ENCODE data around the gene PLEKHM3. TPM values are rescaled to one million over a fixed set of nuclear protein-coding genes. Genes with fewer than 3 reads are reported as not detected.
"Not testable (repeated sequence)": the region's sequence is repeated elsewhere in the genome, so short reads cannot be mapped to it uniquely, and the experiment has no call there.

Gene PLEKHM3
- total RNA-seq, 1 donor from 2014 or later: 7.2 TPM

DNA sequence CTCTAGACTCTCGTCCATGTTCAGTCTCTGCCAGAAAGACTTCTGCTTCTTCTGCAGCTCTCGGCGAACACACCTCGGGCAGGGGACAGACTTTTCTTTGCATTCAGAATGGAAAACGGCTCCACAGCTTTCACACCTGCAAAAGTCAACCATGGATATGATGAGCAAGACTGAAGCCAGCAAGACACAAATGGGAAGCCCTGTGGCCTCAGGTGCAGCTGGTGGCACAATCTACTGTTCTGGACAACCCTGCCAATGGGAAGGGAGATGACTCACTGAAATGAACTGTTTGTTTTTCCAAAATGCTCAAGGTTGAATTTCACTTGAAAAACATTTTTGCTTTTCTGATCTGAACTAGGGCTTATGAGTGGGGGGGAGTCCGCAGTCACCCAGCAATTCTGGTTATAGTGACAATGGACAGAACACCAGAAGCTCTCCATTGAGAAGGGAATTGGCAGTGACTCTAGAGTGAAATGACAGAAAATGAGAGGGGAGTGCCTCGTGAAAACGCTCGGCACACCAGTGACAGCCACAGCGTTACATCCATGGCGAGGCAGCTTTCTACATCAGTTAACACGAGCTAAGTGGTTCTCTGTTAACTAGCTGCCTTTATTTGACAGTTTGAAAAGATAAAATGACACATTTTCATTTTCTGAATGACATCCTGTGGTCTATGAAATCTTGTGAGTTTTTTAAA, 196.8 kb downstream of the PLEKHM3 start:
- peak; percentile 55 to 71 for DNase-seq (ENCODE audit: low read depth in 2 of 2)

DNA sequence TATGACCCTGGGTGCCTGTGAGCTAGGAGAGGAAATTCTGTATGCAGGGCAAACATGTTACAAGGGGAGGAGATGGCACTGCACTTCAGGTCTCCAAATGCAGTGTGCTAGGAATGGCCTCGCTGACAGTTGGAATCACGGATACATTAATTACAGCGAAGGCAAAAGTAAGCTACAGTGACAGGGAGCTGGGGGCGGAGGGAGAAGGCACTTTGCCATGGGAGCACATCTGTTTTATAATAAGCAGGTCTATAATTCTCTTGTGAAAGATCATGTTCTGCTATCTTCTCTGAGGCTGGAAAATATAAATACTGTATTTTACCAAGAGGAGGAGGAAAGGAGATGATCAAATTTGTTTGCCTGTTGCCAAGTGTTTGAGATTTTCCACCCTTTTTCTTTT, 199.3 kb downstream of the PLEKHM3 start:
- no peak for DNase-seq (ENCODE audit: low read depth in 2 of 2)

DNA sequence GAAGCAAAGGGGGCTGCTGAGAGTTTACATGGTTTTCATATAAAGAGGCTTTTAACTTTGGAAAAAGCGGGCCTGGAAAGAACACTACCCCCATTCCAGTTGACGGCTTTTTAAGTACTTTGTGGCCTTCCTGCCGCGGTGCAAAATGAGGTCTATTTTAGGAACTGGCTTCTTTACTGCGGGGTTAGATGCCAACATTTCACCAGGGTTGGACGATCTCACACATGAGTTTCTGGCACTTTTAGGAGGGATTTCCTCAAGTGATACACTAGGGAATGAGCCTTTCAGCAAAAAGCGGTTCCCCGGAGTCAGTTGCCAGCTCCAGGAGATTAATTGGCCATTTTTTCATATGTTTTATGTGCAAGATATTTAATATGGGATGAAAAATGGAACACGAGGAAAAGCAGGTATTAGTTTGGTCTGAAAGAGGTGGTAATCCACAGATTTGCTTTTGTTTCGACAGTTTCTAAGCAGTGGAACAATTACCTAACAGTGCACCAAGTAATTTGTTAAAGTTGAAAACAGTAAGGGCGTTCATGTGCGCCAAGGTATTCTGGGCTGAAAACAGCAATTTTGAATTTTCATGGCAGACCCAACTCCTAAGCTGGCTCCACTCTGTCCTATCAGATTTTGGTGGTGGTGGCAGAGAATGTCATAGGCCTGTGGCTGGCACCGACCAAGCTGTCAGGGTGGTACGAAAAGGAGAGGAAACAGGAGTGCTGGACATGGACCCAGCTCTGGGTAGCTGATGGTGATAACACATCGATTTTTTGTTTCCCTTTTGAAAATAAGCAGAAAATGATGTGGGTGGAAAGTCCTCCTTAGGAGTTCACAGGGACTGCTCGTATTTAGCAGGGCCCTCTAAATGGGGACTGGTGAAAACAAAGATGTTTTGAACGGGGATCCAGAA, 200.0 kb downstream of the PLEKHM3 start:
- DNase-seq (ENCODE audit: low read depth in 2 of 2): no peak

DNA sequence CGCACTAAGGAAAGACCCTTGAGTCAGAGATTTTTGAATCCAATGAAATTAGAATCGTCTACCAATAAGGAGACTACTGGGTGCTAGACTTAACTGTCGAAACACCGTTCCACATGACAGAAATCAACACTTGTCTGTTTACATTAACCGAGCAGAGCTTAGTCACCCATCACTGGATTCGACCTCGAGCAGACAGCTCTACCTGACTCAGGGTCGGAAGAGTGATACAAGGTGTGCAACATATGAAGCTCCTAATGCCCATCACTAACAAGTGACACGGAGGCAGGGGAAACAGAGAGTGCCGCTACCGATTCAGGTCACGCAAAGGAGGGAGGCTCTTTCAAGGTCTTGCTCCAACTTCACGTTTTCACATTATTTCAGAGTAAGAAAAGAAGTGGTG, 201.5 kb downstream of the PLEKHM3 start:
- DNase-seq (ENCODE audit: low read depth in 2 of 2): no peak

DNA sequence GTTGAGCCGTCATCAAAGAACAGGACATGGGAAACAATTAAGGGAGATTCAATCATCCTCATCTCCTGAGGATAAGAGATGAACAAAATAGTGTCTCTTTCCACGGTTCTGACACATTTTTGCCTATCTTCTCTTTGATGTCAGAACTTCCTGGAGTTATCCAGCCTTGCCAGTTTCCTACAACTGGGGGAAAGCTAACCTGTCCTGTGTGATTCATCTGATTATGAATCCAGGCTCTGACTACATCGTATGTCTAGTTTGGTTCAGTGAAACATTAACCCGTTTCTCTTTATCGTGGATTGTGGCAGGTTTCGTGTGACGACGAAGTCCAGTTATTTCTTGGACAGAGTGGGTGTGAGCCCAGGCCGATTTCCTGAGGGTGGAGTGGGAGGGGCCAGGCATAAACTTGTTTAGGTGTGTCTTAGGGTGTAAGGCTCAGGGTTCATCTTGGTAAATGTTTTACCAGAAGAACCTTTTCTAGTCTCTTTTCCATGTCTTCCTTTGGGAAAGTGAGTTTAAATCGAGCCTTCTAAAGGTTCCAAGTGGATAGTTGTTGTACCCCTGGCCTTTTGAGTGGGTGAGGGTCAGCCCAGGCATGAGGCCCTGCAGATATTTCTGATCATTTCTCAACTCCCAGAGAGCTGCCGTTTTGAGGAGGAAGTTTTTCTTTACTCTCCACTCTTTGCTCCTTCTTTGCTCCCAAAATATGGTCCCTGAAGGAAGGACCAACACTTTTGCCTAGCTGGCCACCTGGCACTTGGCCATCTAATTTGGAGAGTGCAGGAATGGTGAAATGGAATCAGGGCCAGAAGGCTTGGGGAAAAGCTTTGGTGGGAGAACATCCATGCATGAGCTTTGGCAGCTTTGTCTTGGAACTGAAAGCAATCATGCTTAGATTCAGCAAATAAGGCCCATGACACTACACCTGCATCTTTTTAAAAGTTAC, 205.2 kb downstream of the PLEKHM3 start:
- peak; percentile 16 to 31 for DNase-seq (ENCODE audit: low read depth in 2 of 2)

DNA sequence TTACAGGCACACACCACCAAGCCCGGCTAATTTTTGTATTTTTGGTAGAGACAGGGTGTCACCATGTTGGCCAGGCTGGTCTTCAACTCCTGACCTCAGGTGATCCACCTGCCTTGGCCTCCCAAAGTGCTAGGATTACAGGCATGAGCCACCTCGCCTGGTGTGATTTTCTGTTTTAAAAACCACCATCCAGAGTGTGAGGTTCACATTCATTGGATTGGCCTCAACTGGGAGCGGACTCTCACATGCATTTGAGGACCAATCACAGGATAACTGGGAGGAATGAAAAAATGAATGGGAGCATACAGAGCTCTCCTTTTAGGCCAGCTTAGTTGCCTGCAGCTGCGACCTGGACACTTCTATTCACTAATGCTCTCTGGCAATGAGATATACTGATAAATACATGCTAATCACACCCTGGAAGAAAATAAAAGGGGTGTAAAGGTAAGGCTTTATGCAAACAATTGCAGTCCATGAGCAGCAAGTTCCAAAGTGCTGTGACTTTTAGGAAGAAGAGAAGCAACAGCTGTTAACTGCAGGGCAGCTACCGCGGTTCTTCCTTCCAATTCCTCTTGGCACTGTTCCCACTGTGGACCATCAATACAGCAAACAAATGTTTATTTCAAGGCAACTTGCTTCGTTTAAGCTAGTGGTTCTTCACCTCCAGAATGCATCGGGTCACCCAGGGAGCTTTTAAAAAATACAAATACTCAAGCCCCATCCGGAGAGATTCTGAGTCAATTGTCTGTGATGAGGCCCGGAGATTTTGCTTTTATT, 206.1 kb downstream of the PLEKHM3 start:
- DNase-seq (ENCODE audit: low read depth in 2 of 2): no peak

DNA sequence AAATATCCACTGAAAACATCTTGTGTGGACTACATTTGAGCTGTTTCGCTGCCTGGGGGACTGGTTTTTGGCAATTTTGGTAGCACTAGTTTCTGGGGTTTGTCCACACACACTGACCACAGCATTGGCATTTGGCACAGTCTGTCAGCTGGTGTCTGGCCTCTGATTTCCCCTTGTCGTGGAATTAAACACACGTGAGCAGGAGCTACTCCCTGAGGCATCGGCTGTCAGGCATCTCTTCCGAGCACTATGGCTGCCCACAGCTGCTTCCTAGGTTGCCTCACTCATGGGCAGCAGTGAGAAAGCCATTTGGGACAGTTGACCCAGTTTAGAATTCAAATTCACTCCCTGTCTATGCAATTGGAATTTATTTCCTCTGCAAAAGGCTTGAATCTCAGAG, 208.8 kb downstream of the PLEKHM3 start:
- DNase-seq (ENCODE audit: low read depth in 2 of 2): no peak

DNA sequence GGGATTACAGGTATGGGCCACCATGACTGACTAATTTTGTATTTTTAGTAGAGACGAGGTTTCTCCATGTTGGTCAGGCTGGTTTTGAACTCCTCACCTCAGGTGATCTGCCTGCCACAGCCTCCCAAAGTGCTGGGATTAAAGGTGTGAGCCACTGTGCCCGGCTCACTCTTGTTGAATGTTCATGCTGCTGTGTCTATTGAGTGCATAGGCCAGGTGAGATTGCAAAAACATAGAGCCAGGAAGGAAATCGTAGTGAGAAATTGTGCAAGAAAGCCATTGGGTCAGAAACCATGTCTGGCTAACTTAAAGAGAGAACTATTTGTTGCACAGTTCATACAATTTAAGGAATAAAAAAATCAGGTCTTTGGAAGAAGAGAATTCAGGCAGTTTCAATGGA, 210.1 kb downstream of the PLEKHM3 start:
- DNase-seq (ENCODE audit: low read depth in 2 of 2): peak in 1 of 2 donors; percentile 26

DNA sequence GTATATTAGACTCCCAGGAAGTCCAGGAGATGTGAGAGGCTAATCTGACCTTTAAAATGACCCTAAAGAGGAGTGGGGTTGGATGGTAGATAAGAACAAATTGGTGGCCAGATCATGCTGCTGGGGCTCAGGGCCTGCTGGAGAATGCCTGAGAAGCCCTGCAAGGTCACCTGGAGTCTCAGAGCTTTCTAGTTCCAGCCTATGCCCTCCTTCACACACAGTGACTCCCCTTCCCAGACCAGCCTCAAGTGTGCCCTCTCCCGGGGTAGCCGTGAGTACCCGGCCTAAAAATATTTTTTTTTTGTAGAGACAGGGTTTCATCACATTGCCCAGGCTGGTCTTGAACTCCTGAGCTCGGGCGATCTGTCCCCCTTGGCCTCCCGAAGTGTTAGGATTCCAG, 211.4 kb downstream of the PLEKHM3 start:
- no peak for DNase-seq (ENCODE audit: low read depth in 2 of 2)

DNA sequence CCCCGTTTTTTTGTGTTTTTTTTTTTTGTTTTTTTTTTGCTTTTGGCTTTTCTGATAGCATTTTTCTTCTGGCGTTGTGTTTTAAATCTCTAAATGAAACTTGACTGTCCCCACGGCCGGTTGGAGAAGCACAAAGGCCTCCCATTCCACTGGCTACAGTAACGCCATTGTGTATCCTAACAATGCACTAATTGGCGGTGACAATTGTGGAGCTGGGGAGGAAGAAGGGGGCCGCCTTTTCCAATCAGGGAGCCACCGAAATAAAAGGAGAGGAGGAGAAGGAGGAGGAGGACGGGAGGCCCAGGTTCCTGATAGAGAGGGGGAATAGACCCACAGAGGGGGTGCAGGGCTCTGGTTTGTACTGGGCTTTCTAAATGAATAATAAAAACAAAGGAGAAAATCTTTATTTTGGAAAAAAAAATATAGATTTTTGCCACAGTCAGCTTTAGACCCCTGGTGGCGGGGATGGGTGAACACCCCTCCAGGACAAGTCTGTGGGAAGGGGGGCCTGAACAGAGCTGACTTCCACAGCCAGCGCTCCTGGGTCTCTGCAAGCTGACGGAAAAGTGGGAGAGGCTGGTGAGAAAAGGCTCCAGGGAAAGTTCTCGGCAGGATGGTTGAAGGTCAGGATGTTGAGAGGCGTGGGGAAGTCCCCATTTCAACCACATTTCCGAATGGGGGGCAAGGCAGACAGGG, 212.0 kb downstream of the PLEKHM3 start:
- no peak for DNase-seq (ENCODE audit: low read depth in 2 of 2)

DNA sequence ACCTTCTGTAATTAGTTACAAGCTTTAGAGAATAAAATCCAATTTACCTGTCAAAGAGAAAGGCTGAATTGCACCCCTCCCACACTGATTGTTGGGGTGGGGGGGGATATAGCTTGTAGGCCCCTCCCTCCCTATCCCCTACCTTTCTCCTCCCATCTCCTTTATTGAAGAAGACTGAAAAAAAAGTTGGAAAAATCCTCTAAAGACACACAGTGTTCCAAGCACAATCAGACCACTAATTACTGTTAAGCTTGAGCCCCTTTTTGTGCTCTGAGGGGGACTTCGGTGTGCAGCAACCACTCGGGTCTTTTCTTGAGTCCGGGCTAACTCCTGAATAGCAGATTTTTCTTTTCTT, 212.6 kb downstream of the PLEKHM3 start:
- DNase-seq (ENCODE audit: low read depth in 2 of 2): no peak

DNA sequence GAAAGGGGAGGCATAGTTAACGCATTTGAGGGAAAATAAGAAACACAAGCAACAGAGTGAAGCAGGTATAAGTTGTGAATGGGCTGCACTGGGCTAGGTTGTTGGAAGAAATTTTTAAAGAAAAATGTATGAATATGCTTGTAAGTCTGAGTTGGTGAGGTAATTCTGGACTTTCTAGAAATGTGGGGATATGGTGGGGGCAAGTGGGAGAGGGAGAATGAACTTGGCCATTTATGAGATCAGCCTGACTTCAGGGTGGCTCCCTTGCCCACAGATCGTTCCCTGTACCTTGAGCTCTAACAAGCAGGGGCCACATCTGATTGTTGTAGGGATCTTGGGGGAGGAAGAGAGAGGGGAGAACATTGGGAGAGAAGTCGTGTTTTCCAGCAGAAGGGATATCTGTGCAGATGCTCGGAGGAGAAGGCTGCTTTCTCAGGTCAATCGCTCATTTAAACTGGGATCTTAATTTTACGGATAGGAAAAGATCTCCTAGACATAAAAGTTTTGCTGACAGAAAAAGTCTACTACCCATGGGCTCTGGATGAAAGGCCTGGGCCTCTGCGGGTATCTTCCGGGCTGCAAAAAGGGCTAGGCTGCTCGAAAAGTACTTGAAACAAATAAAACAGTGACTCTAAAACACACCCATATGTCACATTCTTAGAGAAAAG, 213.1 kb downstream of the PLEKHM3 start:
- DNase-seq (ENCODE audit: low read depth in 2 of 2): no peak

DNA sequence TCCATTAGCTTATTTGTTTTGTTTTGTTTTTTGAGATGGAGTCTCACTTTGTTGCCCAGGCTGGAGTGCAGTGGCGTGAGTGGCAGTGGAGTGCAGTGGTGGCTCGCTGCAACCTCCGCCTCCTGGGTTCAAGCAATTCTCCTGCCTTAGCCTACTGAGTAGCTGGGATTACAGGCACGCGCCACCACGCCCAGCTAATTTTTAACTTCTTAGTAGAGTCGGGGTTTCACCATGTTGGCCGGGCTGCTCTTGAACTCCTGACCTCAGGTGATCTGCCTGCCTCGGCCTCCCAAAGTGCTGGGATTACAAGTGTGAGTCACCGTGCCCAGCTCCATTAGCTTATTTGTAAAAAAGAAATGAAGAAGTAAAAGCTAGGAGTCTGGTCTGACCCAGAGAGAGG, 213.7 kb downstream of the PLEKHM3 start:
- not testable (repeated sequence) for DNase-seq (ENCODE audit: low read depth in 2 of 2)

DNA sequence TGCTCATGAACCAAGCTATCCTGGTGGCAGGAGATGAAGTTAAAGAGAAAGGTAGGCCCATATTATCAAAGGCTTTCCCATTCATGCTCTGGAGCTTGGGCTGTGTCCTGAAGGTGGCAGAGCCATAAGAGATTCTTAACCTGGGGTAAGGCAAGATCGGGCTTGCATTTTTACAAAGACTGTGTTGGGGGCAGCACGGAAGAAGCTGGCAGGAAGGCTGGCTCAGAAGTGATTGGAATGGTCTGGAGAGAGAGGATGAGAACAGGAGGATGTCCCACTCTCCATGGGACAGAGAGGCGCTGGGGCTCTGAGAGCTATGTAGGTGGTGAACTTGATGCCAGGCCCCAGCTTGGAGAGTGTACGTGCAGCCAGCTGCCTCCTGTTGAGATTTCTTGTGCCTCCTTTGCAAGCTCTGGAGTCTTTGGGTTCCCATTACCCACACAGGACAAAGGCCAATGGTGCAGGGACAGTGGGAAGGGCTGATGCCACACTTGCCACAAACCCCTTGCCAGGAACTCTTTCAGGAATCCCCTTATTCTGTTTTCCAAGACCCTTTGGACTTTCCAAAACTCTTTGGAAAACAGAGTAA, 215.0 kb downstream of the PLEKHM3 start:
- no peak for DNase-seq (ENCODE audit: low read depth in 2 of 2)

DNA sequence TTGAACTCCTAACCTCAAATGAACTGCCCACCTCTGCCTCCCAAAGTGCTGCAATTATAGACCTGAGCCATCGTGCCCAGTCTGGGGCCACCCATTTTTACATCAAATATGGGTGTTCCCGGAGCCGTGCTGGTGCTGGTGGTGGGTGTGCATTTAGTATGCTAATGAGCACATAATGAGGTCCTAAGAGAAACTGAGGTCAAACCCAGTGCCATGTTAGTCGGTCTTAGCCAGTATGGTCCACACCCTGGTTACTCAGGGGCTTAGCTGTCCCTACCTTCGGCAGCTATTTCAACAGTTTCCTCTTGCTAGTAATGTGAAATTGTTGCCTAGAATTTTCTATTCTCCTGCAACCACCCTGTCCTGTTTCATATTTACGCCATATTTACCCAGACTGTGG, 217.2 kb downstream of the PLEKHM3 start:
- DNase-seq (ENCODE audit: low read depth in 2 of 2): no peak

DNA sequence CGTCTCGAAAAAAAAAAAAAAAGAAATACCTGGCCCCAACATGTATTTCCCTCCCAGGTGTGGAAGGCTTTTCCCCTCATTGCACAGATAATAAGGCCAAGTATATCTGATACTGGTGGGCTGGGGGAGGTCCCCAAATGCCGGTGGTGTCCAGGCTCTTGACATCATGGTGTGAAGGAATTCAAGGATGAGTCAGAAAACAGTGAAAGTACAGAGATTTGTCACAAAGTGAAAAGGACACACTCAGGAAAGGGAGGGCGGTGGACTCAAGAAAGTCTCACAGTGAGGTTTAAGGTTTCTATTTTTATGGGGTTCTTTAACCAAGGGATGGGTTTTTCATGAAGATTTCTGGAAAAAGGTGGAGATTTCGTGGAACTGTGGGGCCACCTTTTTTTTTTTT, 217.8 kb downstream of the PLEKHM3 start:
- DNase-seq (ENCODE audit: low read depth in 2 of 2): no peak

DNA sequence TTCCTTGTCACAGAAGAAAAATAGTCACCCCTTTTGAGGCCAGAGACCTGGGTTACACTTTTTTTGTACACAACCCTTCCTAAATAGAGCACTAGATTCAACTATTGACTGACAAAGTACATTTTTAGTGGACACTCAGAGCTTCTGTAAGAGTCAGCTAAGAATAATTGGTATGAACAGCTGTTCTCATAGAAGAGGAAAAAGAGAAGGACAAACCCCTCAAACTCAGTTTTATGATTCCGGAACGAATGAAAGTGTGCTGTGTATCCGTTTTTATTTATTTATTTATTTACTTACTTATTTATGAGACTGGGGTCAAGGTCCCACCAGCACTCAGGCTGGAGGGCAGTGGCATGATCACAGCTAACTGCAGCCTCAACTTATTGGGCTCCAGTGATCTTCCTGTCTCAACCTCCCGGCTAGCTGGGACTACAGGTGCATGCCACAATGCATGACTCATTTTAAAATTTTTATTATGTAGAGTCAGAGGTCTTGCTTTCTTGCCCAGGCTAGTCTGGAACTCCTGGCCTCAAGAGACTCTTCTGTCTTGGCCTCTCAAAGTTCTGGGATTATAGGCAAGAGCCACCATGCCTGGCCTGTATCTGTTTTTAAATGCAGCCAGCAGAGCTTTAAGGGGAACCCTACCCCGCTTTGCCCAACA, 219.6 kb downstream of the PLEKHM3 start:
- no peak for DNase-seq (ENCODE audit: low read depth in 2 of 2)

DNA sequence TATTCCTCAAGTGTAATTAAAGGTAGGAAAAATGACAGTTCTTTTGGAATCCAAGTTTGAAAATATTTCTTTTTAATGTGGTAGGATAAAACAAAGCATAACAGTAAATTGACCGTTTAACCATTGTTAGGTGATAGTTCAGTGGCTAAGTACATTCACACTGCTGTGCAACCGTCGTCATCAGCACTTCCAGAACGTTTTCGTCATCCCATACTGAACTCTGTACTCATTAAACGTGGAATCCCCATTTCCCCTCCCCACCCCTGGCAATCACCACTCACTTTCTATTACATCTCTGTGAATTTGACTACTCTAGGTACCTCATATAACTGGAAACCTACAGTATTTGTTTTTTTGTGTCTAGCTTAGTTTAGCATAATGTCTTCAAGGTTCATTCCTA, 222.7 kb downstream of the PLEKHM3 start:
- no peak for DNase-seq (ENCODE audit: low read depth in 2 of 2)

DNA sequence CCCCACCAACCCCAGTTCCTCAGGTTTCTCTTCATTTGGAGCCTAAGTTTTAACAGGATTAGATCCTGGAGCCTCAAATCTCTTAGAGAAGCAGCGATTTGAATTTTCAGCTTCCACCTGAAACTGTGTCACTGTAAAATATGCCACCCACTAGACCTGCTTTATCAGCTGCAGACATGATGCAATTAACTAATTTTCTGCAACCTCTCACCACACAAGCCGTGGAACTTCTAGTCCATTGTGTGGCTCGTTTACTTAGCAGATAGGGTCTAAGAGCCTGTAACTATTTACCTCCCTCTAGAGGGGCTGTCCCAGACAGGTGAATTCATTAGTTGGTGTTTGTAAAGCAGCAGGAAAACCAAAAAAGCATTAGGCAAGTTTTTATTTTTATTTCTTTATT, 224.1 kb downstream of the PLEKHM3 start:
- DNase-seq (ENCODE audit: low read depth in 2 of 2): no peak
